WTC11 (cell line): ENCODE data around the gene NHERF2.

ENCODE experiments used
- ETV6 ChIP-seq: sonication (generic); formaldehyde crosslinking; IDR thresholded peaks from 2 replicates; pipeline ENCODE4 v1.8.1; 2022; ENCODE audit warnings: mild to moderate bottlenecking, missing genetic modification reagents
- FOXP1 ChIP-seq: sonication (generic); formaldehyde crosslinking; IDR thresholded peaks from 2 replicates; pipeline ENCODE4 v1.8.0; 2022; ENCODE audit warnings: missing genetic modification reagents, mild to moderate bottlenecking, moderate library complexity, borderline replicate concordance
- JUN ChIP-seq: sonication (generic); formaldehyde crosslinking; IDR thresholded peaks from 2 replicates; pipeline ENCODE4 v1.8.0; 2023; ENCODE audit warnings: mild to moderate bottlenecking, missing genetic modification reagents
- TCF7 ChIP-seq: sonication (generic); formaldehyde crosslinking; IDR thresholded peaks from 2 replicates; pipeline ENCODE4 v1.8.0; 2022; ENCODE audit warnings: mild to moderate bottlenecking, low read depth, missing genetic modification reagents, moderate library complexity
- ZNF317 ChIP-seq: sonication (generic); formaldehyde crosslinking; IDR thresholded peaks from 2 replicates; pipeline ENCODE4 v1.8.1; 2023; ENCODE audit warnings: low read depth, mild to moderate bottlenecking, moderate library complexity, missing genetic modification reagents, borderline replicate concordance
- TF ChIP-seq, protein P1 (sequence below): sonication (generic); formaldehyde crosslinking; IDR thresholded peaks from 2 replicates; pipeline ENCODE4 v1.8.1; 2023; ENCODE audit warnings: mild to moderate bottlenecking, missing genetic modification reagents, moderate library complexity
- TF ChIP-seq, protein P2 (sequence below): fragments of 200-600 bp; IDR thresholded peaks from 2 replicates; pipeline ENCODE4 v1.8.0; 2022; ENCODE audit warnings: antibody characterized with exemption
- TF ChIP-seq, protein P3 (sequence below): sonication (generic); formaldehyde crosslinking; IDR thresholded peaks from 2 replicates; pipeline ENCODE4 v1.8.1; 2023; ENCODE audit warnings: mild to moderate bottlenecking, moderate library complexity, missing genetic modification reagents
- TF ChIP-seq, protein P4 (sequence below): sonication (generic); formaldehyde crosslinking; IDR thresholded peaks from 2 replicates; pipeline ENCODE4 v1.8.1; 2022; ENCODE audit warnings: low read depth, missing genetic modification reagents, borderline replicate concordance

DNA sequence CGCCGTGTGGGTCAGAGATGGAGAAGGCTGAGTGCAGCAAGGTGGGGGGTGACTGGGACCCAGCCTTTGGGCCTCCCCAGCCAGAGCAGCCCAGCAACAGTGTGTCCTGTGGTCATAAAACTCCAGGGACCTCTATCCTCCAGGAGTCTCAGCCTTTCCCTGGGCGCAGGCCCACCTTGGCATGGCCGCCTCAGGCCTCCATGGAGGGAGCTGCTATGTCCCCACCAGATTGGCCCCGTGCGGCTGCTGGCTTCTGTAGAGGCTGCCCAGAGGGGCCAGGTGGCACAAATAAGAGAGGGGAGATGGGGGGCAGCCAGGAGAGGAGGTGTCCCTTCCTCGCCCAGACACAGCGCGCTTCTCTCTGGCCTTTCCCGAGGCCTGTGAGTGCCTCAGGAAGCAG is 39.5 kb upstream of the NHERF2 start:
- TF ChIP-seq, protein P1, sequence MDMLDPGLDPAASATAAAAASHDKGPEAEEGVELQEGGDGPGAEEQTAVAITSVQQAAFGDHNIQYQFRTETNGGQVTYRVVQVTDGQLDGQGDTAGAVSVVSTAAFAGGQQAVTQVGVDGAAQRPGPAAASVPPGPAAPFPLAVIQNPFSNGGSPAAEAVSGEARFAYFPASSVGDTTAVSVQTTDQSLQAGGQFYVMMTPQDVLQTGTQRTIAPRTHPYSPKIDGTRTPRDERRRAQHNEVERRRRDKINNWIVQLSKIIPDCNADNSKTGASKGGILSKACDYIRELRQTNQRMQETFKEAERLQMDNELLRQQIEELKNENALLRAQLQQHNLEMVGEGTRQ (CRISPR knock-in tag), result no peak
- TF ChIP-seq, protein P2, sequence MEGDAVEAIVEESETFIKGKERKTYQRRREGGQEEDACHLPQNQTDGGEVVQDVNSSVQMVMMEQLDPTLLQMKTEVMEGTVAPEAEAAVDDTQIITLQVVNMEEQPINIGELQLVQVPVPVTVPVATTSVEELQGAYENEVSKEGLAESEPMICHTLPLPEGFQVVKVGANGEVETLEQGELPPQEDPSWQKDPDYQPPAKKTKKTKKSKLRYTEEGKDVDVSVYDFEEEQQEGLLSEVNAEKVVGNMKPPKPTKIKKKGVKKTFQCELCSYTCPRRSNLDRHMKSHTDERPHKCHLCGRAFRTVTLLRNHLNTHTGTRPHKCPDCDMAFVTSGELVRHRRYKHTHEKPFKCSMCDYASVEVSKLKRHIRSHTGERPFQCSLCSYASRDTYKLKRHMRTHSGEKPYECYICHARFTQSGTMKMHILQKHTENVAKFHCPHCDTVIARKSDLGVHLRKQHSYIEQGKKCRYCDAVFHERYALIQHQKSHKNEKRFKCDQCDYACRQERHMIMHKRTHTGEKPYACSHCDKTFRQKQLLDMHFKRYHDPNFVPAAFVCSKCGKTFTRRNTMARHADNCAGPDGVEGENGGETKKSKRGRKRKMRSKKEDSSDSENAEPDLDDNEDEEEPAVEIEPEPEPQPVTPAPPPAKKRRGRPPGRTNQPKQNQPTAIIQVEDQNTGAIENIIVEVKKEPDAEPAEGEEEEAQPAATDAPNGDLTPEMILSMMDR, result no peak
- no peak for TF ChIP-seq ETV6 (CRISPR knock-in tag)
- no peak for TF ChIP-seq FOXP1
- TF ChIP-seq JUN (CRISPR knock-in tag), result no peak
- TF ChIP-seq, protein P3, sequence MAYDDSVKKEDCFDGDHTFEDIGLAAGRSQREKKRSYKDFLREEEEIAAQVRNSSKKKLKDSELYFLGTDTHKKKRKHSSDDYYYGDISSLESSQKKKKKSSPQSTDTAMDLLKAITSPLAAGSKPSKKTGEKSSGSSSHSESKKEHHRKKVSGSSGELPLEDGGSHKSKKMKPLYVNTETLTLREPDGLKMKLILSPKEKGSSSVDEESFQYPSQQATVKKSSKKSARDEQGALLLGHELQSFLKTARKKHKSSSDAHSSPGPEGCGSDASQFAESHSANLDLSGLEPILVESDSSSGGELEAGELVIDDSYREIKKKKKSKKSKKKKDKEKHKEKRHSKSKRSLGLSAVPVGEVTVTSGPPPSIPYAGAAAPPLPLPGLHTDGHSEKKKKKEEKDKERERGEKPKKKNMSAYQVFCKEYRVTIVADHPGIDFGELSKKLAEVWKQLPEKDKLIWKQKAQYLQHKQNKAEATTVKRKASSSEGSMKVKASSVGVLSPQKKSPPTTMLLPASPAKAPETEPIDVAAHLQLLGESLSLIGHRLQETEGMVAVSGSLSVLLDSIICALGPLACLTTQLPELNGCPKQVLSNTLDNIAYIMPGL, result no peak
- TF ChIP-seq, protein P4, sequence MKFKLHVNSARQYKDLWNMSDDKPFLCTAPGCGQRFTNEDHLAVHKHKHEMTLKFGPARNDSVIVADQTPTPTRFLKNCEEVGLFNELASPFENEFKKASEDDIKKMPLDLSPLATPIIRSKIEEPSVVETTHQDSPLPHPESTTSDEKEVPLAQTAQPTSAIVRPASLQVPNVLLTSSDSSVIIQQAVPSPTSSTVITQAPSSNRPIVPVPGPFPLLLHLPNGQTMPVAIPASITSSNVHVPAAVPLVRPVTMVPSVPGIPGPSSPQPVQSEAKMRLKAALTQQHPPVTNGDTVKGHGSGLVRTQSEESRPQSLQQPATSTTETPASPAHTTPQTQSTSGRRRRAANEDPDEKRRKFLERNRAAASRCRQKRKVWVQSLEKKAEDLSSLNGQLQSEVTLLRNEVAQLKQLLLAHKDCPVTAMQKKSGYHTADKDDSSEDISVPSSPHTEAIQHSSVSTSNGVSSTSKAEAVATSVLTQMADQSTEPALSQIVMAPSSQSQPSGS, result no peak
- TF ChIP-seq TCF7 (CRISPR knock-in tag), result no peak
- no peak for TF ChIP-seq ZNF317 (CRISPR knock-in tag)
